Left renal pelvis (tissue), 4 donors: ENCODE results near the gene CFAP77. TPM values are rescaled to one million over a fixed set of nuclear protein-coding genes. Genes with fewer than 3 reads are reported as not detected.

Experiments used
- DNase-seq, 4 donors: peaks; one replicate each; pipeline ENCODE4 v3.0.0-alpha.2; 2013; ENCODE audit warnings: low read depth in 4 of 4, low spot score in 3 of 4
- polyA plus RNA-seq, 4 donors: library from polyadenylated mRNA; unstranded; fragments of 120-200 nt; gene quantifications; one replicate each; pipeline ENCODE4 v1.2.1, GENCODE V29; 2013; ENCODE audit not compliant: insufficient read length in 4 of 4

The CFAP77 gene
- polyA plus RNA-seq, 4 donors: 0.19 to 1.3 (median 1.1) TPM

DNA sequence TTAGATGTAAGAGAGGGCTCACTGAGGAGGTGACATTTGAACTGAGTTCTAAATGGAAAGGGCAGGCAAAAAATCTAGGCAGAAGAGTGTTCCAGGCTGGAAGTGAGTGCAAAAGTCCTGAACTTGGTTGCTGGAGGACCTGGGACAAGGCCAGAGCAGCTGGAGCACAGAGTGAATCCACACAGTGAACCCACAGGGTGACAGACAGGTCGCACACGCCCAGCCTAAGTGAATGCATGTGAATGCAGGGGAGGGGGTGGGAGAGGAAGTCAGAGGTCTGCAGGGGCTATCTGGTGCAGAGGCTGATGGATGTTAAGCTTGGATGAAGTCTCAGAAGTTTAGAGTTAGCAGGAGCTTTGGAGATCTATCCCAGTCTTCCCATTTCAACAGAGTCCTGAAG lies 2.8 kb upstream of the CFAP77 start:
- no peak for DNase-seq

DNA sequence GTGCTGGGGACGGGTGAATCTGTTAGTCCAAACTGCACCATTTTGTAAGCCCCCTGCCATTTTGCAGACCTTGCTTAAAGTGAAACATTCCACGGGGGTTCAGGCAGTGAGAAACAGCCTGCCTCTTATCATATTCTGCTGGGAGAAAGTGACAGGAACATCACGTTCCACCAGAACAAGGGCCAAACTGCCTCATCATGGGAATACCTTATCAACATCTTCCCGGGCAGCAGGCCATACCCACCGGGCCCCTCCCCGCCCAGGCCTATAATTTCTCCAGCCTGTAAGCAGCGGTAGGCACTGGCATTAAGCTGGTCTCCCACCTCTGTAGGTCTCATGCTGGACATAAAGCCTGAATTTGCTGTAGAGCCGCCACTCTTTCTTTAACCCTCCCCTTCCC lies 1.5 kb upstream of the CFAP77 start:
- DNase-seq: no peak

DNA sequence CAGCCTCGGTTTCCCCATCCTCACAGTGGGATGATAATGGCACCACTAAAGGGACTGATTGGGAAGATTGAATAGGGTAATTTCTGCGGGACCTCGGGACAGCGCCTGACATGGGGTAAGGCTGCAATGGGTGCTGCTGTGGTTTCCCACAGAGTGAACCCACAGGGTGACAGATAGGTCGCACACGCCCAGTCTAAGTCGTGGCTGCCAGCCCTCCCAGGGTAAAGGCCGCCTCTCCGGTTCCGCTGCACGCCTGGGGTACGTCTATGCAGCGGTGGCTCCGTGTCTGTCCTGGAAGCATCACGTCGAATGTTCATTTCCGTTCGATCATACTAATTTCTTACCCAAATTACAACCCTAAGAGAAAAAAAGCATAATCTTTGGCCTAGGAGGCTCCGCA lies 631 bp downstream of the CFAP77 start:
- no peak for DNase-seq

DNA sequence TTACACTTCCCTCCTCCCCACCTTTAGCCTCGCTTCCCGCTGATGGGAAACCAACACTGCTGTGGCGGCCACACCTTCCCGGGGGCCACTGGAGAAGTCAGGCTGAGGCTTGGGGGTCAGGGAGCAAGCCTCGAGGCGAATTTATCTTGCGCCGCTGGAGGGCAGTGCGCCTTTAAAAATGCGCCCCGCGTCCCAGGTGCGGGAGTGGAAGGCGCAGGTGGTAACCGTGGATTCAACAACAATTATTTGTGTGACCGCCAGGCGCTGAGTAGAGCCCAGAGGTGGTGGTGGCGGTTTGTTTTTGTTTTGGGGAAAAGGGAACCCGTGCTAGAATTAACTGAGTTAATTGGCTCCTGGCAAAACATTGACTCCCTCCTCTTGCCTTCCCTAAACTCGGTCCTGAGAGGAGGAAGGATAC lies 1.1 kb downstream of the CFAP77 start:
- no peak for DNase-seq

DNA sequence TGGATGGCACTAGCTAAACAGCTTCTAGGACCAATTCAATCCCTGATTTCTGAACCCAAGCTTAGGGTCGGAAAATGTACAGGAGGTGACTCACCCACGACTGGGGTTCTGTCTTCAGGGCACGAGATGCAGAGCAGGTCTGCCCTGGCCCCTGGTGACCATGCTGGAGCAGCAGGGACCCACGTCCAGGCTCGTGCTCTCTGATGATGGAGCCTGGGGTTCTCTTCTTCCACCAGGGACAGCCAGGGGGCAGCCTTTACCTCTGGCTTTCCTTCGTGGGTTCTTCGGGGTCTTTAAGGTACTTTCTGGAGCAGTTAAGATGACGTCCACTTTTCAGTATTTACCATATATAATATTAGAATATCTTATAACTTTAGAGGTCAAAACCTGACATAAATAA lies 2.1 kb downstream of the CFAP77 start:
- DNase-seq: no peak

DNA sequence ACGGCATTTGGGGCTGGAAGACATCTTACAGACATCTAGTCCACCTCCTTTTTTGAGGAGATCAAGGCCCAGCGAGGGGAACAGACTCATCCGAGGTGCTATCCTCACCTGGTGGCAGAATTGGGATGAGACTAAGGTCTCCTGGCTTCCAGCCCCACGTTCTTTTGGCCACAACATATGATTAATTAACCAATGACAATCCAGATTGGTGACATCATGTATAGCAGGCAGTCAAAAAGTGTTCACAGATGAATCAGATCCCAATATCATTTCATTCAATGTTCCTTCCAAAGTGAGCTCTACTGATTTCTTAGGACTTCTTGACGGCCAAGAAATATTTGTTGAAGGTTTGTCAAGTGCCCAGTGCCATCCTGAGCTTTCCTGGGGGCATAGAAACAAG lies 3.9 kb downstream of the CFAP77 start:
- DNase-seq: no peak

DNA sequence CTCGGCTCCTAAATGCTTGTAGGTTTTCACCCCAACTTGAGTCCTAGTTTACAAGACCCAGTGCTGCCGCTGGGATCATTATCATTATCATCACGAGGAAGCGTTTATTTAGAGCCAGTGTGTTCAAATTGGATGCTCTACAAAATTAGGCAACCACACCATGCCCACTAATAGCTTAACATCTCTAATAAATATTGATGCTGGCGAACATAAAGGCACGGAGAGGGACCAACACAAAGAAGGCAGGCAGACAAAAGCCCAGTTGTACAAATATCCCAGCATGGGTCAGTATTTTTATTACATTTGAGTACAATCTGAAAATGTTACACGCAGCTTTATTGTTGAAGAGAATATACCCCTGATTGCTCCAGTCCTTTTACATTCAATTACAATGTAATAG lies 4.7 kb downstream of the CFAP77 start:
- no peak for DNase-seq

DNA sequence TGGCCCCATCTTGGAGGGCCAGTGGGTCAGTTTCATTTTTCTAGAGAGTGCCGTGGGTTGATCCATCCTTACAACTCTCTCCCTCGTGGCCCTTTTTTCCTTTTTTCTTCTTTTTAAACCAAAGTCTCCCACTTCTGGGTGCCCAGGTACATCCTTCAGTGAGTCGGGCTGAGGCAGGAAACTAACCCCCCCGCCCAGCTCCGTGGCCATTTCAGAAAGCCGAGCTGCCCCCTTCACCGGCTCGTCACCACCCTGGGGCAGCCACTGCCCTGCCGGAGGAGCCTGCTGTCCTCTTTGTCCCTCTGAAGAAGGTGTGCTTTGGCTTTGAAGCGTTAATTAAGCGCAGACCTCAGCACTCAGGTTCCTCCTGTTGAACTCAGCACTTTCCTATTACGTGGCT lies 5.2 kb downstream of the CFAP77 start:
- no peak for DNase-seq

DNA sequence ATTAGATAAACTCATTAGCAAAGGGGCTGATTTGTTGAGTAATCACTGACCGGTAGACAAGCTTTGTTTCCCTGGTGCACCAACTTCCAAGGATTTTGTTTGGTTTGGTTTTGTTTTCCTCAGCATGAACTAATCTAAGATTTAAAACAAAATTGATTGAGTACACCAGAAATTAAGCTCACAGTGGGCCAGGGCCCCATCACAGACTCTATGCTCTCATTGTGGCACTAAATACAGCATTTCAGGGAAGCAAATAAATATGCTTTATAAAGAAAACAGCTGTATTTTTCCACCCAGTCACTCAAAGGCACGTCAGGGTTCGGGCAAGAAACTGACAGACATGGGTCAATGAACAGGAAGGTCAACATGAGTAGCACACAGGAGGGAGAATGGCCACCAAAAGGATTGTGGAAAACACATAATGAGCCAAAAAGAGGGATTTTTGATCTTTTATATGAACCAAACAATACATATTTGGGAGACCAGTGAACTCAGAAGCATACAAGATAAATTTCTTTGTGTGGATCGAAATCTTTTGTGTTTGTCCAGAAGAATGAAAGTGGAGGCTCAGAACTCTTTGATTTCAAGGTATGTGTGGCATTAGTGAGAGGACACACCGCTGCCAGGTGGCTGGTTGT lies 8.8 kb downstream of the CFAP77 start:
- no peak for DNase-seq

DNA sequence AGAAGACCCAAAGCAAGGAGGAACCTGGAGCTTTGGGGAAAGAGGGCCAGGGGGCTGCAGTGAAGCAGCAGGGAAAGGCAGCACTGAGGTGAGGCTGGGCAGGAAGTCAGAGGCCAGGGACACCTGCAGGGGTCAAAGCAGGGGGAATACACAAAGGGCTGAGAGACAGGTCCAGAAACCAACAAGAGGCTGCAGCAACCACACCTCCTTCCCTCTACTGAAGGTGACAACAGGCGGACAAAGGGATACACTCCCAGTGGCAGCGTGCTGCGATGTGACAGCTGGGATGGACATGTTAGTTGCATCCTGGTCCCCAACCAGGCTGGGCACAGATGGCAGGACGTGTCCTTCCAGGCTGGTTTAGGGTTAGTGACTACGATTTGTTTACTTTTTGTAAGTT lies 12.6 kb downstream of the CFAP77 start:
- no peak for DNase-seq

DNA sequence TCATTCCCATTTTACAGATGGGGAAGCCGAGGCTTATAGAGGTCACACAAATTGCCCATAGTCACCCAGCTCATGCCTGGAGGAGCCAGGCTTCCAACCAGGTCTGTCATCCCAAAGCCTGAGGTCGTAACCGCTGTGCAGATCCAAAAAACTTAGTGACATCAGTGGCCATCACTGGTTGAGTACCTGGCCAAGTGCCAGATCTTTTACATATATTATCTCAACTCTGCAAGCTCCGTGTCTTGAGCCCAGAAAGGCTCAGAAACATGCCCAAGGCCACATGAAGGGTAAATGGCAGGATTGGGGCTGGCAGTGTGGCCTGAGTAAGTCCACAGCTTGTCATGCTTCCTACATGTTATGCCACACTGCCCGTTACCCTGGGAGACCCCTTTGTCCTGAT lies 13.5 kb downstream of the CFAP77 start:
- DNase-seq: no peak

DNA sequence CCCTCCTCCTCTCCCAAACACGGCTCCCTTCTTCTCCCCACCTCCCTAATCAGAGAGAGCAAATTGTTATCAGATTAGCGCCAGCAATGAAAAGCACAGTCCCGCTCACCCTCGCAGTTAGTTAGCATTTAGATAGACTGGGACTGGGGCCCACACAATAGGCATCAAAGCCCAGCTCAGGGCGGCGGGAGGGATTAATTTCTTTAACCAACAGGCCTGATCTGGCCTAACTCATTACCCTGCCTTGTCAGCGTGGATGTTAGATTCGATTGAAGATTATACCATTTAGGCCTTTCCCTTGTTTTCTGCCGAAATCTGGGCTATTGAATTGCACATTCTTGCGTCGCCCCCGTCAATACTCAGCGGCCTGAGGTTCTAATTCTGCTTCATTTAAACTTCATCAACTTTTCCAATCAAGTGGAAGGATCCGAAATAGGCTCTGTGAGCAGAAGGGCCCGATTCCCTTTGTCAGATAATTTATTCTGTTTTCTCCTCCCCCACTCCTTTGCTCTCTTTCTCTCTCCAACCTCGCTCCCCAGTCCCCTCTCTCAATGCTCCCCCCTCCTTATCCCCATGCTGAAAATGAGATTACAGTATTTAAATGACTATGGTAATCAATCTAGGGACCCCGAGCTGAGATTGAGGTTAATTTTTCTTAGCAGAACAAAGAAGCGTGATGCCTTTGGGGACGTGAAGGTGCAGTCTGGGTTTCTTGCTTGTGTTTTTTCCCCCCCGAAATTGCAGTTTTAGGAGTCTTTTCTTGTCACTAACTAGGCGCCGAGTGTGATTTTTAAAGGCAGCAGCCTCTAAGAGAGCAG lies 15.1 kb downstream of the CFAP77 start:
- no peak for DNase-seq

DNA sequence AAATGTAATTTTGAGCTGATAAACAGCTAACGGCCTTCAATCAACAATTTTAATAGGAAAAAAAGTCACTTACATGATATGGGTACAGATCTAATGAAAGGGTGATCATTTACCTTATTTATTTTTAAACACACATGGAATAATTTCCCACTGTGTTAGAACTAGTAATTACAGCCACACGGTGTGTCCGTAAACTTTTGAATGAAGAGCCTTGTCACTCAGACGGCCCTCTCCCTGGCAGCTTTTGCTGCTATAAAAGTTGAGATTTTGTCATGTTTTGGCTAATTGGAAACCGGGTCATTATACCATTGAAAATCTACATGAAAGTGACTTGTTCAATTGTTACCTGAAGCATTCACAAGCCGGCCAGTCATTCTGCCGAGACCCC lies 15.7 kb downstream of the CFAP77 start:
- DNase-seq: no peak

DNA sequence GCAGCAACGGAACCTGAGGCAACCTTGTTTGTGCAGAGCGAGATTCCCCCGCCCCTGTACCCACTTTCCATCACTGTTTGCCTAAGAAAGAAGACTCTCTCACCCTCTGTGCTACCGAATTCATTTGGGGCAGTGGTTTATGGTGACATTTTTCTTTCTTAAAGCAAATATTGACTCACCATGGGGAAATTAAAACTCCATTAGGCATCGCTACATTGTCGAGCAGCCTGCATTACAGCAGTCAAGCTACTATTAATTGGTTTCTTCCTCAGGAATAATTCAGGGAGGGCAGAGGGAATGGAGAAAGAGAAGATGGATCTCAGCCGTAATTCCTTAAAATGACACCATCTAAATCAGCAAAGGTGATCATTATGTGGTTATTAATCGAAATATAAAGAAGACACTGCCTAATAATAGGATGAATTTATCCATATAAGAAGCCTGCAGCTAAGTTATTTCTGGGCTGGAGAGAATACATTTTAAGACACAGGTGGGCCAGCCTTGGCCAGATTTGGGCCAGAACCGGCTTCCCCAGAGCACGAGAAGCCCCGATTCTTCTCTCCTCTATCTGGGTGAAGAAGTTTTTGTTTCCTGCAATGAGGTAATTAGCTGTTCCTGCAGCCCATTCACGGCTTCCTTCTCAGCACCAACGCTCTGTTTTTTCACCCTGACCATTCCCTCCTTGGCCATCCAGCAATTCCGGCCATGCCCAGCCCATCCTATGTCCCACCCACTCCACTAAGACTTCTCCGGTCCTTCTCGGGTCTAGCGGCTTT lies 16.8 kb downstream of the CFAP77 start:
- DNase-seq: no peak

DNA sequence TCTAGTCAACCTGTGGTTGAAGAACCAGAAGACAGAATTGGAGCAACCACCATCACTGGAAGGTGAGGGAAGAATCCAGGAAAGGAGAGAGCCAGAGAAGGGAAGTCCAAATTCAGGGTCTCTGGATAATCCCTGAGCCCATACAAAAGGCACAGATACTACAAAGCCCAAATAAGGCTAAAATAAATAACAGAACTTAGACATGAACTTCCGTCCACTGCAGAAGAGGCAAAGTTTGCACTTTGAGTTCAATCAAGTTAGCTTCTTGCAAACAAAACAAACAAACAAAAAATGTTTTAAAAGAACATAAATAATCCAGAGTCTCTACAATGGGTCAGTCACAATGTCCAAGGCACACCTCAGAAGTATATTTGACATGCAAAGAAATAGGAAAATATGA lies 21.0 kb downstream of the CFAP77 start:
- DNase-seq: no peak

DNA sequence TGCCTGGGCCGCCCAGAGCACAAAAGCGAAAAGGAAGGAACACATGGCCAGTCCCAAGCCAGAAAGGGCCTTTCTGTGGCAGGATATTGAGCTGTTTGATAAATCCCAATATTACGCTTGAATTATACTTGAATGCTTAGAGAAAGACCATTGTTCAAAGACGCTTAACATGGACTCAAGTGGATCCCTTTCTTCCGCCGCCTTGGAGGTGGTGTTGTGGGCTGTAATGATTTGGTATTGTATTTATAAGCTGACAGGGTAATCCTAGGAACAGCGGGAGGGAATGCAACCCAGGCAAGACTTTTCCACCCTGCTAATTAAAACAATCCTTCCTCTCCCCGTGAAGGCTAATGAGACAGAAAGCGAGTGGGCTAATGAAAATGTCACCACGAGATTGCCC lies 24.9 kb downstream of the CFAP77 start:
- DNase-seq: no peak

DNA sequence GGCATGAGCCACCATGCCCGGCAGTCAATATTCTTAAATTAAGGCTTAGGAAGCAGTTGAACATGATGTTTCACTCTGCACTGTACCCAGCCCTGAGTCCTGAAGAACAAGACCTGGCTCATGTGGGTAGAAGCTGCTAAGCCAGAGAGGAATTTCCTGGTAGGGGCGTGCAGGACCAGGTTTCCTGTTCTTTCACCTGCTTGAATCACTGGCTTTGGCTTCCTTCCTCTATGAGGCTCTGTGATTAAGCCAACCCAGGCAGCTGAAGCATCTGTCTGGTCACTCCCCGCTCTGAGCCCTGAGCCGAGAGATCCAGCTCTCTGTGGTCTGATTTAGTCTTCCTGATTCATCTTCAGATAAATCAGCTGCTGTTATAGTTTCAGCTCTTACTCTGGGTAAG lies 29.1 kb downstream of the CFAP77 start:
- DNase-seq: no peak

DNA sequence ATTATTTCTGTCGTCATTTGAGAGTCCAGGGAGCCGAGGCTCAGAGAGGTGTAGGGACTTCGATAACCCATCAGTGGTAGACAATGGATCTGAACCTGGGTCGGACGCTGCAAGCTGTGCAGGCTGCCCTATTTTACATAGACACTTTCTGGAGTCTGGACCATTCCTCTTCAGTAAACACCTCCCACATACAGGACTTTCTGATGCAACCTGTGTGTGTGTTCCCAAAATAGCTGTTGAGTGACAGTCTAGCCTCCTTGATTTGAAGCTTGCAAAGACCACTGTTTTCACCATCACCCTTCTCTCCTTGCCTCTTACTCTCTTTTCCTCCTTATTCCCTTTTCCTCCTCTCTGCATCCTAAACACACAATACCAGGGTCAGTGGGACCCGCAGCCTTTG lies 30.7 kb downstream of the CFAP77 start:
- DNase-seq: no peak

DNA sequence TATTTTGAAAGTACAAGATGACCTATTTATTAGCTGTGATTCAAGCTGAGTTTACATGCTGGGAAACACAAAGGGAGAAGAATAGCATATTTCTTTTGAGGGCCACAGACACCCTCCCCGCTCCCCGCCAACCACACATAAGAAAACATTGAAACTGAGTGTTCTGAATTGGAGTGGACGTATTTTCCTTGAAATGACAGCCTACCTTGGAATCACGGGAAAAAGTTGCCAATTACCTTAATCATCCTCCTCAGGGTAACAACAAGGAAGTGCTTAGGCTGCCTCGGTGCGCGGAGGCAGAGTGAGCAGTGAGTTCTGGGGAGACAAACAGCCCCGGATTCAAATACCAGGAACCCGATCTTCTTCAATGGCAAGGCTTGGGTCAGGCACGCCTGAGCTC lies 31.4 kb downstream of the CFAP77 start:
- DNase-seq: no peak

DNA sequence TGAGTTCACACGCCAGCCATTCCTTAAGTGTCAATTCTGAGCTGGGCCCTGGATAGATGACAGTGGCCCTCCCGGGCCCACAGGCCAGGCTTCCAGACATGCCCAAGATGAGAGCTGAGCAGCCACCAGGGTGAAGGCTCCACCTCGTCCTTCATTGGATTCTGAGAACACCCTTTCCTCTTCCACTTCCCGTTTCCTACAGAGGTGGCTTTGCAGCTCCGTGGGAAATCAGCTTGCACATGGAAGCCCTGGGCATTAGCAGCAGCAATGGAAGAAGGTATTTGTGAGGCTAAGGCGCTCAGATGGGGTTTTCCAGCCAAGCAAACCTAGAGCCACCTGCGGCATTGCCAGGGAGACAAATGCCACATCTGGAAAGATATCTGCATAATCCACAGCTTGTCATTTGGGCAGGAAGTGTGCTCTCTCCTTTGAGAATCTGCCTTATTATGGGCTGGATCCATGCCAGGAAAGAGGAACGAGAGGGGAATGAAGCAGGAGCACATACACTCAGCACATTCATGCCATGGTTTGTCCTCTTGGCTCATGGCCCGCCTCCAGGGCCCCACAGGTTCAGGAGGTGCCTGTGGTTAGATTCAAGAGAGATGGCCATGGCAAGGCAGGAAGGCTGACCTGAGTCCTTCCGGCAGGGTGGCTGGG lies 34.1 kb downstream of the CFAP77 start:
- DNase-seq: no peak

DNA sequence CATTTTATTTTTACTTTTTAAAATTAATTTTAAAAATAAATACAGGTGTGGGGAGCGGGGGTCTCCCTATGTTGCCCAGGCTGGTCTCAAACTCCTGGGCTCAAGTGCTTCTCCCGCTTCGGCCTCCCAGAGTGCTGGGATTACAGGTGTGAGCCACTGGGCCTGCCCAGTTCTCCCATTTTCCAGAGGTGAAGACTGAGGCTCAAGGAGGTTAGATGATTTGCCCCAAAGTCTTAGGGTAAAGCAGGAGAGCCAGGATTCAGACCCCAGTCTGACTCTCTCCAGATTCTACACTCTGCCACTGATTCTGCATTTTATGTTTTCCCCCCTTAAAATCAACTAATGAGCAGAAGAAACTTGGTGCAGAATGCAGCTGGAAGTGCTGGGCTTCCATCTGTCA lies 36.9 kb downstream of the CFAP77 start:
- no peak for DNase-seq
